Measurements from ENCODE around the gene SZRD1.

The SZRD1 gene

DNA sequence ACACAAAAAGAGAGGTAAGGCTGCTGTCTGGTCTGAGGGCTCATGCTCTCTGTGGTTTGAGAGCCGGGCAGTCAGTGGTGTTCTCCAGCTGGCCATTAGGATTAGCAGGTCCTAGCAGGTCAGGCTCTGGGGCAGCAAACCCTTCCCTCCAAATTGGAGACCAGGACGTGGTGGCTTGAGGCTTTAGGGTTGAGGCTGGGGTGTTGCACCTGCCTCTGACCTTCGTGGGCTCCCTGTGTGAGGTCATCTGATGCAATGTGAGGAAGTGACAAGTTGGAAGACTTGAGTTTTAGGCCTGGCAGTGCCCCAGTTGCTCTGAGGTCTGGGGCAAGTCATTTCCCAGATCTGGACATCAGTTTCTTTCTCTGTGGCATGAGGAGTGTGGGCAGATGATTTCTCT, 24.4 kb downstream of the SZRD1 start:
- peak; percentile 56 for DNase-seq
- H3K9me3 ChIP-seq (ENCODE audit: severe bottlenecking) = no peaks in the 10 kb centered on the region
- H3K27ac ChIP-seq = peak overlapping the region; percentile 46
- no peak overlapping the region for H3K4me3 ChIP-seq (ENCODE audit: low read depth, low read length)
- peaks cover 34% of the 10 kb centered on the region for H3K36me3 ChIP-seq
- TF ChIP-seq CTCF (IDR thresholded peaks at IDR 0.05; ENCODE audit: low read depth, low read length) = no peak
- no peaks in the 10 kb centered on the region for H3K27me3 ChIP-seq (ENCODE audit: insufficient read depth, low read depth, severe bottlenecking)

DNA sequence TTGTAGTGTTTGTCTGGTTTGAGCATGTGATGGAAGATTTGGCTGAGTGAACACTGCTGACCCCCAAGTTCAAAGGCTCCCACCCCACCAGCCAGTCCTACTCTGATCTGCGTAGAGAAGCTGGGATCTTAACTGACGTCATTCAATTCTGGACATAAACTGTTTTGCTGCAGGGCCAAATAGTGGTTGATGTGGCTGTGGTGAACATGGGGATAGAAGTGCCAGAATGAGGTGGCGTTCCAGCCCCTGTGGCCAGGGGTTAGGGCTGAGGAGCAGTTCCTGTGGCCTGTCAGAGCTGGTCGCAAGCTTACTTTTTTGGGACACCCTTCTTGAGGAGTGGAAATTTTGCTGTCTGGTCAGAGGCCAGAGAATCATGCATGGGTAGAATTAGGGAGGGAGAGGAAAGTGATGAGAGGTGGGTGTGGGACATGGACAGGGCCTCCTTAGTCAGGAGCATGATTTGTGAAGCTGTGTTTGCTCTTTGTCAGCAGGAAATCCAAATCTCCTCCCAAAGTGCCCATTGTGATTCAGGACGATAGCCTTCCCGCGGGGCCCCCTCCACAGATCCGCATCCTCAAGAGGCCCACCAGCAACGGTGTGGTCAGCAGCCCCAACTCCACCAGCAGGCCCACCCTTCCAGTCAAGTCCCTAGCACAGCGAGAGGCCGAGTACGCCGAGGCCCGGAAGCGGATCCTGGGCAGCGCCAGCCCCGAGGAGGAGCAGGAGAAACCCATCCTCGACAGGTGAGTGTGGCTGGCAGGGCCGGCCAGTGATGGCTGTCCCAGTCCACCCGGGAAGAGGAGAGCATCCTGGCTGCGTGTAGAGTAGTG, 25.9 kb downstream of the SZRD1 start:
- Histone ChIP-seq H3K9me3 (ENCODE audit: severe bottlenecking) (no peaks in the 10 kb centered on the region), H3K36me3 (peaks cover 43% of the 10 kb centered on the region), H3K27me3 (ENCODE audit: insufficient read depth, low read depth, severe bottlenecking) (no peaks in the 10 kb centered on the region), H3K27ac (no peak overlapping the region), H3K4me3 (ENCODE audit: low read depth, low read length) (no peak overlapping the region)
- no peak for TF ChIP-seq CTCF (IDR thresholded peaks at IDR 0.05; ENCODE audit: low read depth, low read length)
- no peak for DNase-seq

GRCh38 chr1:16393570-16394521, 26.8 kb downstream of the SZRD1 start:
- Histone ChIP-seq H3K27me3 (ENCODE audit: insufficient read depth, low read depth, severe bottlenecking) (no peaks in the 10 kb centered on the region), H3K36me3 (peaks cover 47% of the 10 kb centered on the region), H3K27ac (no peak overlapping the region), H3K9me3 (ENCODE audit: severe bottlenecking) (no peaks in the 10 kb centered on the region), H3K4me3 (ENCODE audit: low read depth, low read length) (no peak overlapping the region)
- TF ChIP-seq CTCF (IDR thresholded peaks at IDR 0.05; ENCODE audit: low read depth, low read length) = no peak
- no peak for DNase-seq

- Histone ChIP-seq H3K36me3 (peaks cover 51% of the 10 kb centered on the region), H3K27ac (no peak overlapping the region), H3K27me3 (ENCODE audit: insufficient read depth, low read depth, severe bottlenecking) (no peaks in the 10 kb centered on the region), H3K9me3 (ENCODE audit: severe bottlenecking) (no peaks in the 10 kb centered on the region), H3K4me3 (ENCODE audit: low read depth, low read length) (no peak overlapping the region)
- TF ChIP-seq CTCF (IDR thresholded peaks at IDR 0.05; ENCODE audit: low read depth, low read length) = no peak
- no peak for DNase-seq
Observed at GRCh38 chr1:16394977-16395376, 27.9 kb downstream of the SZRD1 start.

DNA sequence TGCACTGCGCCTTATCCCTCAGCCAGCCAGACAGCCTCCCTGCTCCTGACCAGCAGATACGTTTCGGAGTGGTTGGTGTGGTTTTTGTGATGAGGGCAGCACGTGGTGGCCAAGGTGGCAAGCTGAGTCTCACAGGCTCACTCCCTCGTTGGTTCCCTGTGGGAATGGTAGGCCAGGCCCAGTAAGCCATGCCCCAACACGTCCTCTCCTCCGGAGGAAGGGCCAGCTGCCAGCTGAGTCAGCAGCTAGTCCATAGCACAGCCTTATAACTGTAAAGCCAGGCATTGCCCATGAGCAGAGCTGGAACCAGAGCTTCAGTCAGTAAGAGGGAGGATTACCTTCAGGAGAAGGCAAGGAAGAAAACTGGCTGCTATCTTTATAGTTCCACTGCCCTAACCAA, 29.5 kb downstream of the SZRD1 start:
- Histone ChIP-seq H3K36me3 (peaks cover 51% of the 10 kb centered on the region), H3K4me3 (ENCODE audit: low read depth, low read length) (no peak overlapping the region), H3K27ac (peak overlapping the region; percentile 15), H3K9me3 (ENCODE audit: severe bottlenecking) (no peaks in the 10 kb centered on the region), H3K27me3 (ENCODE audit: insufficient read depth, low read depth, severe bottlenecking) (no peaks in the 10 kb centered on the region)
- no peak for TF ChIP-seq CTCF (IDR thresholded peaks at IDR 0.05; ENCODE audit: low read depth, low read length)
- peak; percentile 44 for DNase-seq

Data from WERI-Rb-1 (cell line).